Measurements from ENCODE around the gene NRP1. TPM values are rescaled to one million over a fixed set of nuclear protein-coding genes. Genes with fewer than 3 reads are reported as not detected.

The NRP1 gene
- total RNA-seq, 2 experiments from 2014 or later, result 0.19 to 0.44 TPM

- no peak overlapping the region for H3K27ac Mint-ChIP-seq
- no peaks in the 10 kb centered on the region for H3K27me3 Mint-ChIP-seq
- no peak for DNase-seq
- H3K36me3 Mint-ChIP-seq, result peaks cover 4% of the 10 kb centered on the region
- H3K9me3 Mint-ChIP-seq, result peaks cover 4% of the 10 kb centered on the region
- peaks cover 29% of the 10 kb centered on the region for H3K4me1 Mint-ChIP-seq
- H3K4me3 Mint-ChIP-seq, result no peak overlapping the region
Measured at GRCh38 chr10:33256458-33256857, 78.0 kb downstream of the NRP1 start.

GRCh38 chr10:33254556-33255160 is 79.8 kb downstream of the NRP1 start:
- H3K4me1 Mint-ChIP-seq, result peaks cover 30% of the 10 kb centered on the region
- H3K9me3 Mint-ChIP-seq, result peaks cover 12% of the 10 kb centered on the region
- H3K27ac Mint-ChIP-seq, result no peak overlapping the region
- DNase-seq, result no peak
- peaks cover 8% of the 10 kb centered on the region for H3K36me3 Mint-ChIP-seq
- H3K27me3 Mint-ChIP-seq, result no peaks in the 10 kb centered on the region
- no peak overlapping the region for H3K4me3 Mint-ChIP-seq

DNA sequence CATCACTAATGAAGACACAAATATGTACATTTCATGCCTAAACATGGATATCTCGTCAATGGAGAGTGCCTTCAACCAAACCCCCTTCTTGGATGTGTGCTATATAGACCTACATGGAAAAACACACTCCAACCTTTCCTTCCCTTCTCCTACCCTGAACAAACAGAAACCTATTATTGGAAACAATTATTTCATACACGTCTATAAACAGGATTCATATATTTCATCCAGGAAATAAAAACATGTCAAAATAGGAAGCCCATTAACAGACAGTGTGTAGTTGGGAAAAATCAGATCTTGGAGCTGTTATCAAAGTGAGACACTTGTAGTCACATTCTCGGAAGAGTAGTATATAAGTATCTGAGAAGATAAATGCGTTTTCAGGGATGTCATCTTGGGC is 81.1 kb downstream of the NRP1 start:
- Mint-ChIP-seq H3K9me3 (peaks cover 15% of the 10 kb centered on the region), H3K27me3 (no peaks in the 10 kb centered on the region), H3K36me3 (peaks cover 11% of the 10 kb centered on the region), H3K4me1 (peaks cover 42% of the 10 kb centered on the region), H3K27ac (no peak overlapping the region), H3K4me3 (no peak overlapping the region)
- no peak for DNase-seq

DNA sequence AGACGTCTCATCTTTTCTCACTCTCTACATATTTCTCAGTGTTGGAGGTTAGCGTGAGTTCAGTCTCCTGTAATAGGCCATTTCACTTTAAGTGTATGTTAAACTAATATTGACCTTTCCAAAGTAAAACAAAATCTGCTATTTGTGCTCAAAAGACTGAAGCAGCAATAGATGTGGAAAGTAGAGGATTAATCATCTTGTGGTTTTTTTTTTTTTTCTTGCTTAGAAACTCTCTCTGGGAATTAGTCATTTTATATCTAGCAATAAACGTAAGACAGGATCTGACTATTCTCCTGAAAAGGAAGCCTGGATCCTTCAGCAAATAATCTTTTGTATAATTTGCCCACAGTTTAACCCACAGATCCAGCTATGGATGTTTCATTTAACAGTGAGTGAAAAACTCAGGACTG is 81.7 kb downstream of the NRP1 start:
- Mint-ChIP-seq H3K36me3 (peaks cover 11% of the 10 kb centered on the region), H3K27me3 (no peaks in the 10 kb centered on the region), H3K4me1 (peaks cover 49% of the 10 kb centered on the region), H3K27ac (peak overlapping the region; percentile 78), H3K4me3 (peak overlapping the region; percentile 24), H3K9me3 (peaks cover 15% of the 10 kb centered on the region)
- DNase-seq, result no peak

- peak; percentile 12 for DNase-seq
- Mint-ChIP-seq H3K27me3 (no peaks in the 10 kb centered on the region), H3K36me3 (peaks cover 11% of the 10 kb centered on the region), H3K4me1 (peaks cover 49% of the 10 kb centered on the region), H3K9me3 (peaks cover 15% of the 10 kb centered on the region), H3K27ac (peak overlapping the region; percentile 78), H3K4me3 (peak overlapping the region; percentile 24)
Measured at GRCh38 chr10:33252324-33252723, 82.1 kb downstream of the NRP1 start.

GRCh38 chr10:33249659-33250345 is 84.7 kb downstream of the NRP1 start:
- Mint-ChIP-seq H3K27me3 (no peaks in the 10 kb centered on the region), H3K27ac (peak overlapping the region; percentile 64), H3K4me3 (peak overlapping the region; percentile 29), H3K36me3 (peaks cover 12% of the 10 kb centered on the region), H3K9me3 (peaks cover 18% of the 10 kb centered on the region), H3K4me1 (peaks cover 60% of the 10 kb centered on the region)
- DNase-seq, result no peak

DNA sequence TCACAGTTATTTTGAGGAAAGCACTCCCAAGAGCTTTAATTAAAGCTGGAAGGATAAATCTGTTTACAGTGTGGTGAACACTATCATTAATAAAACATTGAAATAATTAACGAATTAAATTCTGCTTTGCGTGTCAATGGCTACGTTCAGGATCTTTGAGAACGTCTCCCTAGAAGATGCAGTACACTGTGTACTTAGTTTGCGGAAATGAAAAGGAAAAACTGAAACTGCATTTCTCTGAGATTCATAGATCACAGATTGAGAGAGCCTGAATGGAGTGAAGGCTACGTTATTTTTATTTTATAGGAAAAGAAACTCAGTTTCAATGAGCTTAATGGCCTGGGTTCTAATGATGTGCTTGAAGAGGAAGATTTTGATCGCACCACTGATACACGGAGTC is 85.3 kb downstream of the NRP1 start:
- Mint-ChIP-seq H3K36me3 (peaks cover 12% of the 10 kb centered on the region), H3K9me3 (peaks cover 18% of the 10 kb centered on the region), H3K4me3 (peak overlapping the region; percentile 29), H3K4me1 (peaks cover 64% of the 10 kb centered on the region), H3K27ac (peak overlapping the region; percentile 64), H3K27me3 (no peaks in the 10 kb centered on the region)
- no peak for DNase-seq

- peak overlapping the region; percentile 7 for H3K4me3 Mint-ChIP-seq
- peaks cover 67% of the 10 kb centered on the region for H3K4me1 Mint-ChIP-seq
- peak; percentile 16 for DNase-seq
Measured at GRCh38 chr10:33248638-33249037, 85.8 kb downstream of the NRP1 start.

GRCh38 chr10:33247221-33247922 is 87.1 kb downstream of the NRP1 start:
- H3K27ac Mint-ChIP-seq, result no peak overlapping the region
- DNase-seq, result no peak
- no peaks in the 10 kb centered on the region for H3K27me3 Mint-ChIP-seq
- peaks cover 54% of the 10 kb centered on the region for H3K4me1 Mint-ChIP-seq
- peaks cover 8% of the 10 kb centered on the region for H3K36me3 Mint-ChIP-seq
- peaks cover 15% of the 10 kb centered on the region for H3K9me3 Mint-ChIP-seq
- H3K4me3 Mint-ChIP-seq, result no peak overlapping the region

More at GRCh38 chr10:33248638-33249037, 85.8 kb downstream of the NRP1 start:
- Mint-ChIP-seq H3K36me3 (peaks cover 10% of the 10 kb centered on the region), H3K27ac (peak overlapping the region; percentile 75), H3K9me3 (peaks cover 18% of the 10 kb centered on the region), H3K27me3 (no peaks in the 10 kb centered on the region)

DNA sequence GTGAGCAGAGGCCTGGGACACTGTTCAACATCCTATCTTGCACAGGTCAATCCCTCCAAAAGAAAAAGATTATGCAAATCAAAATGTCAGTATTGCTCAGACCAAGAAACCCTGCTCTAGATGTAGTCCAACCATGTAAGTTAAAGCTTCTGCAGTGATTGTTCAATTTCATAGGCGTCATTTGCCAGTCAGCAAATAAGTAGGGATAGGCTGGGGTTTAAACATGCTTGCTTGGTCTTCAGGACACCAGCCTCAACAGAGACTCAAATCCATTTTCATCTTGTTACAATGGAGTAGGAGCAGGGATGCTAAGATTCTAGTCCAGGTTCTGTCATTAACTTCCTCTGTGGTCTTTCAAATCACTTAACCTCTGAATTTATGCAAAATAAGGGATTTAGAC is 89.1 kb downstream of the NRP1 start:
- Mint-ChIP-seq H3K36me3 (peaks cover 6% of the 10 kb centered on the region), H3K27ac (no peak overlapping the region), H3K9me3 (peaks cover 8% of the 10 kb centered on the region), H3K4me1 (peaks cover 45% of the 10 kb centered on the region), H3K4me3 (no peak overlapping the region), H3K27me3 (no peaks in the 10 kb centered on the region)
- DNase-seq, result no peak

- Mint-ChIP-seq H3K9me3 (peaks cover 6% of the 10 kb centered on the region), H3K4me3 (no peak overlapping the region), H3K27ac (no peak overlapping the region), H3K36me3 (peaks cover 4% of the 10 kb centered on the region), H3K27me3 (no peaks in the 10 kb centered on the region), H3K4me1 (peaks cover 42% of the 10 kb centered on the region)
- DNase-seq, result no peak
Measured at GRCh38 chr10:33244354-33244967, 90.0 kb downstream of the NRP1 start.

DNA sequence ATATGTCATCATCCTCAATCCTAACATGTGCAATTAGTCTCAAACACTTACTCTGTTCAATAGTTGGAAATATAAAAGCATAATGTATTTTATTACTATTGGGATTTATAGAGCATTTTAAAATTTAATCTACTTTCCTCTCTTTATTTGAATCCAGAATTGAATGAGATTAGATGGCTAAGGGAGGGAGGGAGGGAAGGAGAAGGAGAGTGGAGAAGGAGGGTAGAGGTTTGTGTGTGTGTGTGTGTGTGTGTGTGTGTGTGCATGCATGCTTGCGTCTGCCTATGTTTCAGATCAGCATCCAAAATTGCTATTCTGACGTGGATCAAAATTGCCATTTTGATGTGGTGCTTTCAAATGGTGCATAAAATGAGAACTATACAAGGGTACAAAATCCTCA is 90.8 kb downstream of the NRP1 start:
- peaks cover 3% of the 10 kb centered on the region for H3K9me3 Mint-ChIP-seq
- peaks cover 35% of the 10 kb centered on the region for H3K4me1 Mint-ChIP-seq
- DNase-seq, result no peak
- no peaks in the 10 kb centered on the region for H3K27me3 Mint-ChIP-seq
- H3K27ac Mint-ChIP-seq, result no peak overlapping the region
- H3K4me3 Mint-ChIP-seq, result no peak overlapping the region
- peaks cover 1% of the 10 kb centered on the region for H3K36me3 Mint-ChIP-seq

- Mint-ChIP-seq H3K36me3 (peaks cover 1% of the 10 kb centered on the region), H3K4me1 (peaks cover 27% of the 10 kb centered on the region), H3K4me3 (no peak overlapping the region), H3K27me3 (no peaks in the 10 kb centered on the region), H3K27ac (no peak overlapping the region), H3K9me3 (peaks cover 3% of the 10 kb centered on the region)
- DNase-seq, result no peak
Measured at GRCh38 chr10:33242931-33243330, 91.5 kb downstream of the NRP1 start.

- no peak for DNase-seq
- no peaks in the 10 kb centered on the region for H3K36me3 Mint-ChIP-seq
- no peaks in the 10 kb centered on the region for H3K27me3 Mint-ChIP-seq
- no peak overlapping the region for H3K27ac Mint-ChIP-seq
- H3K9me3 Mint-ChIP-seq, result no peaks in the 10 kb centered on the region
- H3K4me3 Mint-ChIP-seq, result no peak overlapping the region
- peaks cover 22% of the 10 kb centered on the region for H3K4me1 Mint-ChIP-seq
Measured at GRCh38 chr10:33241351-33241750, 93.1 kb downstream of the NRP1 start.

GRCh38 chr10:33240931-33241330 is 93.5 kb downstream of the NRP1 start:
- Mint-ChIP-seq H3K27ac (no peak overlapping the region), H3K4me3 (no peak overlapping the region), H3K27me3 (no peaks in the 10 kb centered on the region), H3K9me3 (no peaks in the 10 kb centered on the region), H3K4me1 (peaks cover 19% of the 10 kb centered on the region), H3K36me3 (no peaks in the 10 kb centered on the region)
- no peak for DNase-seq

Data from activated naive CD8-positive, alpha-beta T cell treated with anti-CD3 and anti-CD28 coated beads for 36 hours (primary cell).